ENCODE data around the gene PRR19. TPM values are rescaled to one million over a fixed set of nuclear protein-coding genes. Genes with fewer than 3 reads are reported as not detected.

Gene PRR19
- total RNA-seq, 2 experiments from 2014 or later, result 0.16 TPM; not detected in 1

DNA sequence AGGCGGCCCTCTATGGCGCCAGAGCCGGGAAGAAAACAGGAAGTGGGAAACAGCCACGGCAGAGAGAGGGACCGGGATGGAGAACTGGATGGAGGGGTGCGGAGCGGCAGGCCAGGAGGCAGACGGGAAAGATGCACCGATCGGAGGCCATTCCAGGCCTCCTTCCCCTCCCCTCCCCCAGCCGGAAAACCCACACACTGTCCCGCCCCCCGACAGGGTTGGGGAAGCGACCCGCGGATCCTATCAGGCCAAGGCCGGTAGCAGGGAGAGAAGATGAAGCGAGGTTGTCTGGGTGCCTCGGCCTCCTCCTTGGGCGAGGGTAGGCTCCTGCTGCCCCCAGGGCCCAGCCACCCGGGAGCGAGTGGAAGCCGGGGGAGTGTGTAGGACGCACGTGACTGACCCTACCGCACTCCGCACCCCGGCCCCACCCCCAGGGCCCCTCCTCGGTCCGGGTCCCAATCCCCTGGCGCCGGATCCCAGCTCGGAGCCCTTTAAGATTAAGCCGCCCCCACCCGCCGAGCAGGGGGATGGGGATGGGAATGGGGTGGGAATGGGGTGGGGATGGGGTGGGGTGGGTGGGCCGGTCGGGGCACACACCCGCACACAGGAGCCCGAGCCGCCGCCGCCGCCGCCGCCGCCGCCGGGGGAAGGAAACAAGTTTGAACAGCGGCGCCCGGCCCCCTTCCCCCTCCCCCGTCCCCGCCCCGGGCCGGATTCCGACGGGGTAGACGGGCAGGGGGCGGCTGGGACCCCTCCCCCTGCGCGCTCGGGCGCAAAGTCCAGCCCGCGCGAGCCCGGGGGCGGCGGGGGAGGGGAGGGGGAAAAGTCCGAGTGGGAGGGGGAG is 48.5 kb upstream of the PRR19 start:
- Histone ChIP-seq H3K9me3 (ENCODE audit: control insufficient read depth in 1 of 2, insufficient read depth in 1 of 2, low read length in 2 of 2) (no peaks in the 10 kb centered on the region), H3K4me1 (ENCODE audit: insufficient read depth, low read length) (peaks cover 43% of the 10 kb centered on the region), H3K27me3 (ENCODE audit: control insufficient read depth in 1 of 2, insufficient read depth in 2 of 2, low read length in 2 of 2) (no peaks in the 10 kb centered on the region), H3K4me3 (ENCODE audit: low read length) (peak overlapping the region; percentile 100), H3K27ac (ENCODE audit: low read depth in 1 of 2, low read length in 2 of 2) (peak overlapping the region; percentile 97 to 98), H3K36me3 (ENCODE audit: insufficient read depth, low read length) (peaks cover 17% of the 10 kb centered on the region)
- TF ChIP-seq, protein P1, sequence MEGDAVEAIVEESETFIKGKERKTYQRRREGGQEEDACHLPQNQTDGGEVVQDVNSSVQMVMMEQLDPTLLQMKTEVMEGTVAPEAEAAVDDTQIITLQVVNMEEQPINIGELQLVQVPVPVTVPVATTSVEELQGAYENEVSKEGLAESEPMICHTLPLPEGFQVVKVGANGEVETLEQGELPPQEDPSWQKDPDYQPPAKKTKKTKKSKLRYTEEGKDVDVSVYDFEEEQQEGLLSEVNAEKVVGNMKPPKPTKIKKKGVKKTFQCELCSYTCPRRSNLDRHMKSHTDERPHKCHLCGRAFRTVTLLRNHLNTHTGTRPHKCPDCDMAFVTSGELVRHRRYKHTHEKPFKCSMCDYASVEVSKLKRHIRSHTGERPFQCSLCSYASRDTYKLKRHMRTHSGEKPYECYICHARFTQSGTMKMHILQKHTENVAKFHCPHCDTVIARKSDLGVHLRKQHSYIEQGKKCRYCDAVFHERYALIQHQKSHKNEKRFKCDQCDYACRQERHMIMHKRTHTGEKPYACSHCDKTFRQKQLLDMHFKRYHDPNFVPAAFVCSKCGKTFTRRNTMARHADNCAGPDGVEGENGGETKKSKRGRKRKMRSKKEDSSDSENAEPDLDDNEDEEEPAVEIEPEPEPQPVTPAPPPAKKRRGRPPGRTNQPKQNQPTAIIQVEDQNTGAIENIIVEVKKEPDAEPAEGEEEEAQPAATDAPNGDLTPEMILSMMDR (IDR thresholded peaks at IDR 0.05), result no peak
- ChIA-PET POLR2A (interaction anchor here (1.0 kb wide), 2 partner anchors 9 to 178 kb away, joined by 3 to 5 read pairs; partner anchors contain the start of gene ZNF574), CTCF (interaction anchor here (1.1 kb wide), 1 partner anchor 9 kb away, joined by 3 read pairs; no protein-coding TSS in a partner anchor)
- H3K4me1 Mint-ChIP-seq (ENCODE audit: low read depth), result peaks cover 33% of the 10 kb centered on the region
- no peaks in the 10 kb centered on the region for H3K27me3 Mint-ChIP-seq
- peaks cover 16% of the 10 kb centered on the region for H3K36me3 Mint-ChIP-seq (ENCODE audit: low read depth)
- DNase-seq (peak; percentile 34 to 77 (median 58)), ATAC-seq (ENCODE audit: poor library complexity) (peak; percentile 24)
- no peaks in the 10 kb centered on the region for H3K9me3 Mint-ChIP-seq
- peak overlapping the region; percentile 99 for H3K4me3 Mint-ChIP-seq
- intact Hi-C loops (cut with DNase I, micrococcal nuclease), result loop anchor here (1.0 to 2.0 kb wide), 3 partner anchors 8 to 27 kb away; no protein-coding TSS in a partner anchor
- H3K27ac Mint-ChIP-seq, result peak overlapping the region; percentile 93

DNA sequence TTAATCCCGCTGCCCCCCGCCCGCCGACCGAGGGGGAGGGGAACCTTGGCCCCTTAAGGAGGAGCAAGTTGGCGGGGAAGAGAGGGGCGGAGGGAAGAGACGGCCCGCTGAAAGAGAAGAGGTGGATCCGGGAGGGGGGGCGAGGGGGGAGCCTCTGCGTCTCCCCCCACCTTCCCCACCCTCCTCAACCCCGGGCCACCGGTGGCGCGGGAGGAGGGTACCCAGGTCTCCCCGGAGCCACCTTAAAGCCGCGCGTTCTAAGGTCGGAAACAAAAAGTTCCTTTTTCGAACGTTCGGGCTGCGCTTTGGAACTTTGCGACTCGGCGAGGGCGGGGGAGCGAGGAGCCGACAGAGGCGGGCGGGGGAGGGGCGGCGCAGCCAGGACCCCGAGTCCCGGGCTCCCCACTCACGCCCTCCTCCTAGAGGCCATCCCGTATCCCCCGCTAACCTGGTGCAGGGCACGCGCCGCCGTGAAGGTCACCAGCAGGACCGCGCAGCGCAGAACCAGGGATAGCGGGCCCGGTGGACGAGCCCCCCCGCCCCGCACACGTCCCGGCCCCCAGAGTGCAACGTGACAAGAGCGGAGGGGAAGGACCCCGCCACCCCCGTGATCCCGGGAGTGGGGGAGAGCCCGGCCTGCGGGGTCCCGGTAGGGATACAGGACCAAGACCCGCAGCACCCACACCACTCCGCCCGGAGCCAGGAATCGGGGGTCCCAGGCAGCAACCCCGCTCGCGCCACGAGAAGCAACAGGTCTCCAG is 47.7 kb upstream of the PRR19 start:
- Histone ChIP-seq H3K27ac (ENCODE audit: low read depth in 1 of 2, low read length in 2 of 2) (peak overlapping the region; percentile 97 to 98), H3K4me3 (ENCODE audit: low read length) (peak overlapping the region; percentile 100), H3K9me3 (ENCODE audit: control insufficient read depth in 1 of 2, insufficient read depth in 1 of 2, low read length in 2 of 2) (no peaks in the 10 kb centered on the region), H3K27me3 (ENCODE audit: control insufficient read depth in 1 of 2, insufficient read depth in 2 of 2, low read length in 2 of 2) (no peaks in the 10 kb centered on the region), H3K4me1 (ENCODE audit: insufficient read depth, low read length) (peaks cover 43% of the 10 kb centered on the region), H3K36me3 (ENCODE audit: insufficient read depth, low read length) (peaks cover 9% of the 10 kb centered on the region)
- TF ChIP-seq, protein P1 (IDR thresholded peaks at IDR 0.05), result no peak
- peaks cover 33% of the 10 kb centered on the region for H3K4me1 Mint-ChIP-seq (ENCODE audit: low read depth)
- H3K4me3 Mint-ChIP-seq, result peak overlapping the region; percentile 93
- no peaks in the 10 kb centered on the region for H3K9me3 Mint-ChIP-seq
- POLR2A ChIA-PET, result interaction anchor here (1.0 kb wide), 2 partner anchors 10 to 178 kb away, joined by 3 to 5 read pairs; partner anchors contain the start of gene ZNF574
- CTCF ChIA-PET, result interaction anchor here (1.1 kb wide), 1 partner anchor 10 kb away, joined by 3 read pairs; no protein-coding TSS in a partner anchor
- peak; percentile 50 for ATAC-seq (ENCODE audit: poor library complexity)
- intact Hi-C loops (cut with DNase I, micrococcal nuclease), result loop anchor here (1.0 to 2.0 kb wide), 3 partner anchors 9 to 27 kb away; no protein-coding TSS in a partner anchor
- no peaks in the 10 kb centered on the region for H3K27me3 Mint-ChIP-seq
- peak overlapping the region; percentile 85 for H3K27ac Mint-ChIP-seq
- DNase-seq, result peak; percentile 61 to 89 (median 76)
- H3K36me3 Mint-ChIP-seq (ENCODE audit: low read depth), result peaks cover 16% of the 10 kb centered on the region

Data from CD4-positive, alpha-beta T cell (primary cell).